Stimulated activated CD4-positive, alpha-beta T cell treated with anti-CD3 and anti-CD28 coated beads, Interleukin-1b, Interleukin-23, amount 100 ng/mL, for 4 hours (primary cell): ENCODE results near the gene IRGC.

Experiments
- DNase-seq, 2 donors: peaks; one replicate each; pipeline ENCODE4 v3.0.0-alpha.2; 2020; ENCODE audit warnings: low read depth in 2 of 2

The IRGC gene

GRCh38 chr19:43723588-43723987 is 7.7 kb downstream of the IRGC start:
- no peak for DNase-seq

- no peak for DNase-seq
Measured at GRCh38 chr19:43724896-43725295, 9.0 kb downstream of the IRGC start.

DNA sequence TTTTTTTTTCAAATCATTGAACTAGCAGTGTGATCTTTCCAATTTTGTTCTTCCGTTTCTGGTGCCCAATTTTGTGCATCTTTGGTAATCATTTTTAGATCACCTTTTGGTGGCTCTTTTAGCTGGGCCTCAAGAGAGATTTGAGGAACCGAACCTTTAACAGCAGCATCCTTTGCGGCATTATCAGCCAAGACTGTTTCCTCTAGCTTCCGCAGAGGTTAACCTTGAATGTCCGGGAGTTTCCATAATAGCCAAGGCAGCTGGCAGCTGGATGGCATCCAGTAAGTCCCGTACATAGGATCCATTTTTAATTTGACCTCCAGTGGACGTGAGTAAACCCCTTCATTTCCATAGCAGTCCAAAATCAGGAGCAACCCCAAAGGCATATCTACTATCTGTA is 9.6 kb downstream of the IRGC start:
- no peak for DNase-seq

GRCh38 chr19:43726736-43727592 is 11.1 kb downstream of the IRGC start:
- DNase-seq: no peak

DNA sequence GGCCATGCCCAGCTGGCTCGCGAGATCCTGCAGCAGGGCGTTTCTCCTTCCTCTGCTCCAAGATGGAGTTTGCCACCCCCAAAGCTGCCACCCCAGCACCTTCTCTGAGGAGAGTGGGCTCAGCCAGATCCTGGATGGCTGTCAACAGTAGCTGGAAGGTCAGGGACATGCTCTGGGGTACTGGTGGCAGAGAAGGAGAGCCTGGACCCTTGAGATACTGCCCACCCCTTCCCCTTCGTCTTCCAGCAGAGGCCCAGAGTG is 11.6 kb downstream of the IRGC start:
- DNase-seq: no peak

DNA sequence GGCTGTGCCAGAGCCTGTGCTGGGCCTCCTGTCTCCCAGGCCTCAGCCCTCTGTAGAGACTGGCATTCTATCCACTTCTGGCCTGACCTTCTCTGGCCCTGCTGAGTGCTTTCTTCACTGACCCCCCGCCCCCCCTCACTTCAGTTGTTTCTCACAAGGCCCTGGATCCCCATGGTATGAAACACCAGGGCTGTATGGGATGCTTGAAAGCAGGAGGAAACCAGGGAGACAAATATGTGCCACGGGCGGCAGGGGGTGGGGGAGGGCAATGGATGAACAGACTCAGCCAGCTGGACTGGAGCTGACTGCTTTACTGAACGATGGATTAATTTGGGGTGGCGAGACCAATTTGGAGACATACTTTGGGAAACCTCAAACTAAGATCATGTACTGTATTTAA is 14.0 kb downstream of the IRGC start:
- no peak for DNase-seq

DNA sequence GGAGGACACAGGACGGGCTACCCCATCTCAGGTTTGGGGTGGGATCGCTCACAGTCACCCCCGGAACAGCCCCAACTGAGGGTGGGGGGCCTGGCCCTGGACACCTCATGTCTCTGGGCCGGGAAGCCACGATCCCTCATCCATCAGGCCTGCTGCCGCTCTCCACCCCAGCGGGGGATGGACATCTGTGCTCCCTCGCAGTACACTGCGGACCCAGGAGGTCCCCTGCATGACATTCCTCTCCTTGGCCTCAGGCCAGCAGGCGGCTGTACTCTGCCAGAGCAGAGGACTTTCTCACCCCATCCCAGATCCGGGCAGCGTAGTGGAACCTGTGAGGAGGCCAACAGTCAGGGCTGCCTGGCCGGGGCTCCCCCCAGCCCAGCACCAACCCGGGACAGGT is 15.5 kb downstream of the IRGC start:
- DNase-seq: no peak

DNA sequence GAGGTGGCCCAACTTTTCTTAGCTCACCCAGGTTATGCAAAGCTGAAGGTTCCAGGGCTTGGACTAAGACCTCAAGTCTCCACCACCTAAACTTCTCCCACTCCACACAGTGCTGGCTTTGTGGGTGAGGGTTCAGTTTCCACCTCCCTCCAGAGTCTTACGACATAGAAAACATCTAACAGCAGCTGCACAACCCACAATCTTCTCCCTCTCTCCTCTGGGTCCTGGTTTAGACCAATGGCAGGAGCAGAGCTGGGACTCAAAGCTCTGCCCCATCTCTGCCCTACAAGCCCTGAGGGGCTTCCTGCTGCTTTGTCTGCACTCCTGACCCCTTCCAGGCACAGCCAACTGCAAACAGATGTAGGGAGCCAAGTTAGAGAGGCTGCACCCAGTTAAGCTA is 16.0 kb downstream of the IRGC start:
- no peak for DNase-seq

DNA sequence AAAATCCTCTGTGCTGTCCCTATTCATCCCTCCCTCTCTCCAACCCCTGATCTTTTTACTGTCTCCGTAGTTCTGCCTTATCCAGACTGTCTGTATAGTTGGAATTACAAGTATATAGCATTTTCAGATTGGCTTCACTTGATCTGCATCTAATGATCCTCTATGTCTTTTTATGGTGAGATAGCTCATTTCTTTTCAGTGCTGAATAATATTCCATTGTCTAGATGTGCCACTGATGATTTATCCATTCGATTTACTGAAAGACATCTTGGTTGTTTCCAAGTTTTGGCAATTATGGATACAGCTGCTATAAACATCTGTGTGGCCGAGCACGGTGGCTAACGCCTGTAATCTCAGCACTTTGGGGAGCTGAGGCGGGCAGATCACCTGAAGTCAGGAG is 19.1 kb downstream of the IRGC start:
- DNase-seq: no peak

DNA sequence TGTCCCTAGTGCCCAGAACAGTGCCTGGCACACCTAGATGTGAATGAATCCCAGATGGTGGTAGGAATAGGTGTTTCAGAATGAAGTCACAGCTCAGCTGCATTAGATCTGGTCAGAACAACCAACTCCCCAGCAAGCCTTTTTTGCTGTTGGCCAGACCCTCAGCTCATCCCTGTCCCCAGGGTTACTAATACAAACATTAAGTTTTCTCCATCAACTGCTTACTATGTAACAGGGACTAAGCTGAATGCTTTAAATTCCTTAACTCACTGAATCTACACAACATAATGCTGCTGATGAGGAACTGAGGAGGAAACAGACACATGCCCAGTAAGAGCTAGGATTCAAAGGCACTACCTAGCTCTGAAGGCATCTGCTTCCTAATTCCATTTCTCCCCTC is 20.1 kb downstream of the IRGC start:
- DNase-seq: no peak

DNA sequence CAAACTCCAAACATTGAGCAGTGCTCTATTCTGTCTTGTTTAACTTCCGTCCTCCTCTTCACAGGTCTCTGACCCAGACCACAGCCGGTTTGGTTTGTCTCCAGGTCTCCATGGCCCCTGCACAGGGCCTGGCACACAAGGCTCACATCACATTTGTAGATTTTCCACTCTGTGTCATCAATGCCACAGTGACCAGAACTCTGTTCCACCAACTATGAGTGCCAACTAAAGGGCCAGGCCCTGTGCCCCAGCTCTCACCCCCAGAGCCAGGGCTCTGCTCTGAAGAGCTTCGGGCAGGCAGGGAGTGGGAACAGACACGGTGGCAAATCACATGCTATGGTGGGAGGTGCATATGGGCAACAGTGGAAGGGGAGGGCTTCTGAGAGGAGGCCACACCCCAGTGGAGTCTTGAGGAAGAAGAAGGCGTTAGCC is 22.9 kb downstream of the IRGC start:
- DNase-seq: no peak

DNA sequence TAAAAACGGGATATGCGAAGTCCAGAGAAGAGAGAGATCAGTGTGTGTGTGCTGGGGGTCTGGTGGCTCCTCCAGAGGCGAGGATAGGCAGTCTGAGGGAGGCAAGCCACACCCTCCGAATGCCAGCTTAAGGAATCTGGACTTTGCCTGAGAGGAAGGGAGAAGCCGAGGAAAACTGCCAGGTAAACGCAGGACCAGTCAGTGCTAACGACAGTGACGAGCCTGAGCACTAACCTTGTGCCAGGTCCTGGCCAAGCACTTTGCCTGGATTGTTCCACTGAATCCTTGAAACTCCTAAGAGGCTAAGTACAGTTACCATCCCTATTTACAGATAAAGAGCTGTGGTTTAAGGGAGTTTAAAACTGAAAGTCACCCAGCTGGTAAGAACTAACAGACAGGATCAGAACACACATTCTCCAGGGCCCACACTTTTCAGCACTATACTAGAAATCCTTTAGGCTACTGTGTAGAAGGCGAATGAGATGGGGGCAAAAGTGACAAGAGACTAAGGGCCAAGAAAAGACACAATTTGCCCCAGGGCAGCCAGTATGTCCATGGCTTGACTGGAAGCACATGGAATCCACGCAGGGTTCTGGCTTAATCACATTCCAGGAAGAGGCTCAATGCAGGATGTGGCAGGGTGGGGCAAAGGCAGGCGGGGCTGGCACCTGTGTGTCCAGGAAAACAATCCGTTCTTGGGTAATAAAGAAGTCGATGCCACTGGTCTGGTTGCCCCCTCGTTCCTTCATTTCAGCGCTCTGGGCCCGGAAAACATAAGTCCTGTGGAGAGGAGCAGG is 23.8 kb downstream of the IRGC start:
- DNase-seq: no peak

- no peak for DNase-seq
Measured at GRCh38 chr19:43741075-43741825, 25.4 kb downstream of the IRGC start.

DNA sequence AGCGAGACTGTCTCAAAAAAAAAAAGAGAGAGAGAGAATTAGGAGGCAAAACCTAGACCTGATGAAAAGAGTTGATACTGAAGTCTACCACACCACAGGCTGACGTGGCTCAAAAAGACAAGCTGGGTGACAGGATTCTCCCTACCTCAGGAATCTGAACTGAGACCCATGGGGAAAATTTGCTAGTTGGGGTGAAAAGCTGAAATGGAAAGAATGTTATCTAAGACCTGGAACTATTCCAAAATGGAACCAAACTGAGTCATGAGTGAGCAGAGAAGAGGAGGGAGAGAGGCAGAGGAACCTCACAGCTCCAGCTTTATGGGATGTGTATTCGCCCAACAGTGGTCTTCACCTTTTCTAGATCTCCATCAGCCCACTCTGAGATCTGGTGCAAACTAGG is 27.2 kb downstream of the IRGC start:
- DNase-seq: no peak

- no peak for DNase-seq
Measured at GRCh38 chr19:43747557-43748204, 31.8 kb downstream of the IRGC start.

DNA sequence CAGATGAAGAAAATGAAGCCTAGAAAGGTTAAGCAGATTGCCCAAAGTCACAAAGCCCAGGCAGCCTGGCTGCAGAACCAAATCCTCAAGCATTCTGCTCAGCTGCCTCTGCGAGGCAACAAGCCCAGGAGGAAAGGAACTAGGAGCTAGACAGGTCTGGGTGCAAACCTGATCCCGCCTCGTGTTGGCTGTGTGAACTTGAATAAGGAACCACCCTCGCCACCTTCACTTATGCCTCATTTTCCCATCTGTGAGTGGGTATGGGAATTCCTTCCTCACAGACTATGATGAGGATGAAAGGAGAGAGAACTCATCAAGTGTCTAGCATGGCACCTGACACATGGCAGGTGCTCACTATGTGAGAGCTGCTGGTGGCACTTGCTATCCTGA is 32.3 kb downstream of the IRGC start:
- DNase-seq: no peak

- DNase-seq: no peak
Measured at GRCh38 chr19:43748685-43749084, 32.8 kb downstream of the IRGC start.

DNA sequence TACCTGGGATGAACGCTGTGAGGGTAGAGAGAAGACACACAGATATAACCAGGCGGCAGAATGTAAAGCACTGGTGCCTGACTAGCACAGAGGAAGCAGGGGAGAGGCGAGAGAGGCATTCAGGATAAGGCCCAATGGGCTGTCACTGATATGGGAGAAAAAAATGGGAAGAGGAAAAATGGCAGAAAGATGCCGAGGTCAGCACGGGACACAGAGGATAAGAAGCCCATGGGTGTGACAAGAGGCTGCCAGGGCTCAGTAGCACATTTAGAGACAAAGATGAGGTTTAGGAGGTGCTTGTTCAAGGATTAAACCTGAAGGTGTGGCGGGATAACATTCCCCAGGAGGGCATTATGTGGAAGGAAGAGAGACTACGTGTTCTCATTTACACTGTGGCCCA is 33.3 kb downstream of the IRGC start:
- DNase-seq: no peak

GRCh38 chr19:43749898-43750297 is 34.0 kb downstream of the IRGC start:
- no peak for DNase-seq

DNA sequence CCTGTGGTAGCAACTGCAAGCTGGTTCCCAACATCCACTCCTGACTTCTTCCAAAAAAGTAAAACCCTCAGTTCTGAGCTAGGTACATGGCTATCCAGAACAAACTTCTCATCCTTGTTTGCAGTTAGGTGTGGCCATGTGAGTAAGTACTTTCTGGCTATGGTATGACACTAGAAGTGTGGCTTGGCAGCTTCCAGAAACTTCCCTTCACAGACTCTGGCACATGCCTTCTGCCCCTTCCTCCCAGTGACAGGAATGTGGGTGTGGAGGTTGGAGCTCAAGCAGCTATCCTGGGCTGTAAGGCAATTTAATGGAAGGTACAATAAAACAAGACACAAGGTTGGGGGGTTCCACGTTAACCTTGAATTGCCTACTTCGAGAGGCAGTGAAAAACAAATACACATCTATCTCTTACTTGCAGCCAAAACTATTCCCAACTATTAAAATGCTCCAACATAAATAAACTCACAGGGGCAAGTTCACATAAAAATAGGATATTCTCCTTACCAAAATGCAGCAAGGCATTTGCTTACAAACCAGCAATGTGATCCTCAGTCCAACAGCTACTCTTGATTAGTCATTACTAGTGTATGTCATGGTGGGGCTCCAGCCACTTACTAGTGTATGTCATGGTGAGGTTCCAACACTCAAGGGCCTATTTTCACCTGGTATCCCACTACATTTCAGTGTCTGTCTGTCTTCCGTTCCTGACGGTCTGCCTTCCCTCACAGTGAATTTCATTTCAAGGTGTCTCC is 35.8 kb downstream of the IRGC start:
- DNase-seq: no peak

DNA sequence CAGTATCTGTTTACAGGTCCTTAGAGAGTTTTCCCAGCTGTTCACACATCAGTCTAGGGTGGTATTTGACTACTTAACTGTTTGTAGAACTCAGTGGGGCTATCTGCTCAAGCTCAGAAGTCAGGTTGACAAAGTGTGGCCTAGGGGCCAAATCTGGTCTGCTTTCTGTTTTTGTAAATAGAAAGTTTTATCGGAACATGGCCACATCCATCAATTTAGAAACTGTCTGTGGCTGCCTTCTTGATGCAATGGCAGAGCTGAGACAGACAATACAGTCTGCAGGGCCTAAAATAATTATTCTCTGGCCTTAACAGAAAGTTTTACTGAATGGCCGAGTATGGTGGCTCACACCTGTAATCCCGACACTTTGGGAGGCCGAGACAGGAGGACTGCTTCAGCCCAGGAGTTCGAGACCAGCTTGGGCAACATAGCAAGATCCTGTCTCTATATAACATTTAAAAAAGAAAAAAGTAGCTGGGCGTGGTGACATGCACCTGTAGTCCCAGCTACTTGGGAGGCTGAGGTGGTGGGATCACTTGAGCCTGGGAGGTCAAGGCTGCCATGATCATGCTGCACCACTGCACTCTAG is 36.5 kb downstream of the IRGC start:
- no peak for DNase-seq
